ELF-1 (cell line): ENCODE measurements around the gene RETN.

Source experiments
- DNase-seq: peaks from one replicate; pipeline ENCODE4 v3.0.0-alpha.2; 2016; ENCODE audit warnings: low read depth, low spot score

RETN gene

GRCh38 chr19:7681340-7682174, 12.7 kb downstream of the RETN start:
- peak; percentile 71 for DNase-seq

GRCh38 chr19:7682175-7682855, 13.5 kb downstream of the RETN start:
- DNase-seq: no peak

DNA sequence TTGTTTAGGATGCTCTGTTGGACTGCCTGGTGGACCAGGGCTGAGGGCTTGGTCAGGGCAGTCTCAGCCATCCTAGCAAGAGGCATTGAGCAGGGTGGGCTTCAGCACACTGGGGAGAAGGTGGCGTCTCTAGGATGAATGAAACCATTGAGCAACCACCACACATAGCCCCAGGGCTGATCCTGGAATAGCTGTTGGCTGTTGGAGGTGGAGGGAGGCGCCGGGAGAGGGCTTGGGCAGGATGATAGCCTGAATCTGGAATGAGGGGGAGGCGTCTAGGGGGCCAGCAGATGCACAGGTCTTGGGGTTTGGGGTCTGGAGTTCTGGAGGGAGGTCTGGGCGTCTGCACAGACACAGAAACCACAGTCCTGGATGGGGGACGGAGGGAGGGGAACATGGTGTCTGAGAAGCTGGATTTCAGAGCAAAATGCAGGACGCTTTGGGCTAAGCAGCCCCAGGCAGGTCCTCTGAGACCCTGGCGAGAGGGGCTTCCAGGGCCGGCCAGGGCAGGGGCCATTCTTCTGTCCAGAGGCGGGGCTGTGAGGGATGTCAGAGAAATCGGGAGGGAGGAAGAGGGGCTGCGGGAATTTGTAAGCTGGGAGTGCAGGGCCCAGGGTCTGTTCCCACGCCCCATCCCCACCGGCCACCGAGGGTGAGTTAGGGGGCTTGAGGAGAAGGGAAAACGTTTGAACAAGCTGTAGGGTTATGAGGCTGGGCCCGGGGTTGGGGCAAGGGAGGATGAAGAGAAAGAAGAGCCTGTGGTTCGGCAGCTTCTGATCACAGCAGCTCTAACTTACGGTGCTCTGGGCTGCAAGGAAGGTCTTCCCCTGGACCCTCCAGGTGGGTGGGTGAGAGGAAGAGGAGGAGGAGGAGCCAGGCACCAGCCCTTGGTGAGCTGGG, 16.9 kb downstream of the RETN start:
- peak; percentile 44 for DNase-seq

GRCh38 chr19:7687177-7687576, 18.3 kb downstream of the RETN start:
- DNase-seq: no peak

DNA sequence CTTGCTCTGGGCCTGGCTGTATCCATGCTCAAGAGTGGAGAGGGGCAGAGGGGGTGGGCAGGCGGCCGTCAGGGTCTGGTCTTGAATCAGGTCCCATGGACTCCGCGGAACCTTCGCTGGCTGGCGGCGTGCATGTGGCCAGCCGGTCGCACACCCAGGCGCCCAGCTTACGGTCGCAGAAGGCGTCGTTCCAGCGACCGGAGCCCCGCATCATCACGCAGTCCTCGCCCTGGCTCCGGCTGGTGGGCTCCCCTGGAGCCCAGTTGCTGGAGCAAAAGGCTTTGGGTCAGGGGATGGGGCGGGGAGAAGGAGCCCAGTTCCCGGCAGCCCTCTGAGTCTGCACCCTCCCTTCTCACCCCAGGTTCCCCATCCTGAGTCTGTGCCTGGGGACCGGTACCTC, 20.3 kb downstream of the RETN start:
- DNase-seq: no peak

DNA sequence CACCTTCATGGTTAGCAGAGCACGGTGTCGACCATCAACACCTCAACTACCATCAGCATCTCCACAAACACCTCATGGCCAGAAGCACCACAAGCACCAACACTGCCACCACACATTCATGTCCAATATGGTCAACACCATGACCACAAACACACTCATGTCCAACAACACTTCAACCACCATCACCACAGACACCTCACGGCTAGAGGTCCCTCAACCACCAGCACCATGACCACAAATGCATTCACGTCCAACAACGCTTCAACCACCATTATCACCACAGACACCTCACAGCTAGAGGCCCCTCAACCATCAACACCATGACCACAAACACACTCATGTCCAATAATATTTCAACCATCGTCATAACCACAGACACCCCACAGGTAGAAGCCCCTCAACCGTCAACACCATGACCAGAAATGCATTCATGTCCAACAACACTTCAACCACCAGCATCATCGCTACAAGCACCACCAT, 22.0 kb downstream of the RETN start:
- no peak for DNase-seq

- DNase-seq: no peak
Observed at GRCh38 chr19:7691497-7691896, 22.6 kb downstream of the RETN start.

GRCh38 chr19:7692417-7693088, 23.7 kb downstream of the RETN start:
- DNase-seq: no peak

DNA sequence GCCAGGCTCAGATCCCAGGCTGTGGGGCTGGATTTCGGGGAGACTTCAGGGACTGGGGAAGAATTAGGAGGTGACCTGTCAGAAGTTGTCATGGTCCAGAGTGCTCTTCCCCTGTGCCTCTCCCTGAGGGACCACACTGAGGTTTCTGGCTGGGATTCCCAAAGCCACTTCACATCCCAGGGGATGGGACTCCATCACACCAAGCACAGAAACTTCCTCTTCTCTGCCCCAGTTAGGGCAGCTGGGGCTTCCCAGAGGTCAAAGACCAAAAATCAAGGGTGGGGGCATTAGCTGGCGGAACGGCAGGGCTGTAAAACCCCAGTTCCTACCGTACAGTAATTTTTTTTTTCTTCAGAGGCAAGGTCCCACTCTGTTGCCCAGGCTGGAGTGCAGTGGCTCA, 25.6 kb downstream of the RETN start:
- DNase-seq: no peak

DNA sequence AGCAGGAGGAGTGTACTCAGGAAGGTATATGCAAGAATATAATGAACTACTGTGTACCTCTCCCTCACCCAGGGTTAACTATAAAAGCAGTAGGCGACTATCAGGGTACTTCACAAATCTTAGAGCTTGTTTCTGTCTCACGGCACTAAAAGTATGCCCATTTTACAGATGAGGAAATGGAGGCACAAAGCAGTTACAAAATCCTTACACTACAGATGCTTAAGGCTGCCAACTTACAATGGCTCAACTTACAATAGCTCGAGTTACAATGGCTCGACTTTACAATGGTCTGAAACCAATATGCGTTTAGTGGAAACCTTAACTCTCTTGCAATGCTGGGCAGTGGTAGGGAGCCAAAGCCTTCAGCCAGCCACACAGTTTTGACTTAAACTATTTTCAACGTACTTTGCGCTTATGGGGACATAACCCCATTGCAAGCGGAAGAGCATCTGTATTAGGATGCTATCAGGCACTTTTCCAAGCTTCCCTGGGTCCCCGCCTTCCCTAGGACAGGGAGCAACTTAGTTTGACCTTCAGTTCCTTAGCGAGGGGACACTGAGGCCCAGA, 29.0 kb downstream of the RETN start:
- no peak for DNase-seq

DNA sequence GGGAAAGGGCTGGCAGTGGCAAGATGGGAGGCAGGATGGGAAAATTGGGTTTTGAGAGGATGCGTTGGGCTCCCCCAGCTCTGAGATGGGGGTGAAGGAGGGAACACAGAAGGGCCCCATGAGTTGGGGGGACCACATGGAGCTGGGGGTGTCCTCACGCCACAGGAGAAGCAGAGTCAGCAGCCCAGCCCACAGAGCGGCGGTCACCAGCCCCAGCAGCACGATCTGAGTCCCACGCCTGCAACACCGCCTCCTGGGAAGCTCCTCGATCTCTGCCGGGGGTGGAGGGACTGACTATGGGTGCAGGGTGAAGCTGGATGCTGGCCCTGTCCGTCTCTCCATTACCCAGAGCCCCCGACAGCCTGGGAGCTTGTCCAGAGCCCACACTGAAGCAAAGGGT, 29.7 kb downstream of the RETN start:
- no peak for DNase-seq

DNA sequence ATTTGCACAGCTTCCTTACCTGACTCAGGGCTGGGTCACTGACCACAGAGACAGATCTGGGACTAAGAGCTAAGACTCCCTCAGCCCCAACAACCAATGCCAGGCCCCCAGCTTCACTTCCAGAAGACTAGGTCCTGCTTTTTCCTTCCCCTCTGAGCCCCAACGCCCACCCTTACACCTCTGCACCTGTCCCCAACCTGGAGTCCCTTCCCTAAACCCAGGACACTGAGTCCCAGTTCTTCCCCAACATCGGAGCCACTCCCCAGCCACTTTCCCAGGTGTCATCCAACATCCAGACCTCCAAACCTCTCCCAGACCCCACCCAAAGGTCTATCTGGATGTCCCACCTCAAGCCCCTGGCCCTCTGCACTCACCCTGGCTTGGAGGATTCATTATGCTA, 30.2 kb downstream of the RETN start:
- DNase-seq: no peak

- no peak for DNase-seq
Observed at GRCh38 chr19:7699417-7700401, 30.9 kb downstream of the RETN start.

- DNase-seq: no peak
Observed at GRCh38 chr19:7701049-7701653, 32.3 kb downstream of the RETN start.

DNA sequence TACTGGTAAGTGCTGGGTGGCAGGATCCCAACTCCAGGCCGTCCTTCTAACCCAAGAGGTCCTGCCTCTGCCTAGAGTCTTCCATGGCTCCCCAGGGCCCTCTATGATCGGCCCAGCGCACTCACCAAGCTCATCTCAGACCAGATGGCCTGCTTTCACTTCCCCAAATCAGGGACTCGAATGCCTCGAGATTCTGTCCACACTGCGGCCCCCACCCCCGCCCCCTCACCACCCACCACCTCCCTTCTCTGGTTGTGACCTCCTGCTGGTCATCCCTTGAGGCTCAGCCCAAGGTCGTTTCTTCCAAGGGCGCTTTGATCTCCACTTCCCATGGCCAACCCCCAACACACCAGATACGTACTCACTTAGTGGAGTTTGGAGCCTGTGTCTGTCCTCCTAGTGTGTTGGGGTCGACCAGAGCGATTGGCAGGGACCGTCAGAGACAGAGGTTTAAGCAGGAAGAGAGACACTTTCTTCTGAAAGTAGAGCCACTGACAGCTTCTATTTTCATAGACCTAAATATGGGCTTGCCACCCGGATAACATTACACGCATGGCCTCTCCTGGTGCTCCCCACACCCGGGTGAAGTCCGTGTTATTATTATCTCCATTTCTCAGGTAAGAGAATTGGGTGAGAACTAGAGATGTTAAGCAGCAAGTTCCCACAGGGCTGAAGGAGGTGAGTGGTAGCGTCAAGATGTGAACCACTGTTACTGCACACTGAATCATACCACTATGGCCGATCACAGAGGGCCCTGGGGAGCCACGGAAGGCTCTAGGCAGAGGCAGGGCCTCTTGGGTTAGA, 33.0 kb downstream of the RETN start, which contains the start of gene FCER2:
Gene FCER2, minus strand, starts transcription at position 478 of the 804 bp plus-strand sequence. CDS start 2,371 bp downstream, outside the sequence.
- no peak for DNase-seq

- no peak for DNase-seq
Observed at GRCh38 chr19:7703332-7703731, 34.5 kb downstream of the RETN start.

GRCh38 chr19:7704280-7705060, 35.6 kb downstream of the RETN start:
- no peak for DNase-seq
